AG09309 (cell line): Measurements from ENCODE around the gene RALGPS1.

ENCODE experiments used
- DNase-seq: peaks from one replicate; pipeline ENCODE4 v3.0.0-alpha.2; 2010; ENCODE audit warnings: low read depth
- H3K4me3 ChIP-seq: 2 replicates; pipeline ENCODE4 v1.5.1; 2011; ENCODE audit warnings: mild to moderate bottlenecking, low read depth, low read length, moderate library complexity; ENCODE audit not compliant: control insufficient read depth
- CTCF ChIP-seq: IDR thresholded peaks from 2 replicates; pipeline ENCODE4 v1.5.1; 2011; ENCODE audit warnings: mild to moderate bottlenecking, low read depth, low read length, inconsistent platforms; ENCODE audit not compliant: insufficient read depth, control insufficient read depth; ENCODE audit errors: missing control alignments

Gene RALGPS1

DNA sequence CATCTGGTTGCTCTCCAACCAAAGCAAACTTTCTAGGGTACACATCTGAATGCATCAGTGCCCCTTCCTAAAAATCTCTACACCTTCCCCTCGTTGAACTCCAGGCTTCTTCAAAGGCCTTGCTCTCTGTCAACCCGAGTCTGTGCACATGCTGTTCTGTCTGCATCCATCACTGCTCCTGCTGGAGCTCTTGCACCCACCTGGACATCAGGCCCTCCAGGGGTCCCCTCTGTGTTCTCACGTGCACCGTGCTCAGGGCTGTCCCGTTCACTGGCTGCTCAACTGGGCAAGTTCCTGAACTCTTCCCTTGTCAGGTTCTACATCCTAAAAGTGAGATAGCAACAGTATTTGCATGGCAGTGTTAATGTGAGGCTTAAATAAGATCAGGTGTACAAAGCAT lies 270.6 kb downstream of the RALGPS1 start:
- no peak overlapping the region for H3K4me3 ChIP-seq
- DNase-seq, result no peak
- no peak for TF ChIP-seq CTCF

GRCh38 chr9:127185931-127186781 lies 271.6 kb downstream of the RALGPS1 start:
- no peak overlapping the region for H3K4me3 ChIP-seq
- peak; percentile 98 for DNase-seq
- TF ChIP-seq CTCF, result no peak

DNA sequence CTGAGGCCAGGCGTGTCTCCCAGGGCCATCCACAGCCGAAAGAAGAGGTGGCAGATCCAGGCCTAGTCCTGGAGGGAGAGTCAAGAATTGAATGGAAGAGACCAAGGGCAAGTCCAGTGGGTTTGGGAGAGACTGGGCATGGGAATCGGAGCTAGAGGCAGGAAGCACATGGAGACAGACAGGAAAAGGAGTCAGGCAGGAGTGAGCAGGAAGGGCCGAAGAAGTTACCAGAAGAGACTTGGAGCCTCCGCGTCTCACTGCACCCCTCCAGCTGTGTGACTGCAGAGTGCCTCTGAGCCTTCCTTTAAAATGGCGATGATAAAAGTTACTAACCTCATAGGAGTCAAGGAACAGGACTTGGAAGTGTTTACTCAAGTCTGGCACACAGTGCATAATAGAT lies 272.2 kb downstream of the RALGPS1 start:
- no peak overlapping the region for H3K4me3 ChIP-seq
- DNase-seq, result no peak
- TF ChIP-seq CTCF, result no peak

- no peak overlapping the region for H3K4me3 ChIP-seq
- no peak for TF ChIP-seq CTCF
- DNase-seq, result peak; percentile 97
Measured at GRCh38 chr9:127187231-127187956, 272.8 kb downstream of the RALGPS1 start.

GRCh38 chr9:127188396-127188795 lies 273.8 kb downstream of the RALGPS1 start:
- DNase-seq, result no peak
- no peak overlapping the region for H3K4me3 ChIP-seq
- no peak for TF ChIP-seq CTCF

DNA sequence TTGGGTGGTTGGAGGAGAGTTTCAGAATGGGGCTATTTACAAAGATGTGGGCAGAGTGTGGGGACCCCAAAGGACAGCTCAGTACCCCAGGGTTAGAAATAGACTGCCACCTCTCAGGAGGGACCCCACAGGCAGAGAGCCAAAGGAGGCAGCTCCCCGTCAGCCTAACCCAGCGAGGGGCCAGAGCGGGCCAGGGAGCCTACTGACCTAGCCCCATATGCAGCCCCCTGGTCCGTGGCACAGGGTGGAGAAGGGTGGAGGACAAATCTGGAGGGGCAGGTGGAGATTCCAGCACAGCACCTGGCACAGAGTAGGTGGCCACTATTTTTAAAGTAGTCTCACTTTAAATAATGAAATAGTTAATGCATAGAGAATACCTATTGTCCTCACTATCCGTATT lies 275.0 kb downstream of the RALGPS1 start:
- TF ChIP-seq CTCF, result no peak

More for the DNA sequence above, 275.0 kb downstream of the RALGPS1 start:
- DNase-seq, result no peak
- H3K4me3 ChIP-seq, result no peak overlapping the region
